Measurements from ENCODE around the gene IRF6.

The IRF6 gene

GRCh38 chr1:209784265-209785169 is 21.4 kb downstream of the IRF6 start, which contains the start of gene C1orf74:
Gene C1orf74 (minus strand): TSS chr1:209784559. CDS start chr1:209783634, 925 bp downstream.
- Histone ChIP-seq H3K27ac (ENCODE audit: insufficient read depth in 1 of 2, low read depth in 1 of 2, low read length in 2 of 2, poor library complexity in 1 of 2, severe bottlenecking in 2 of 2) (peak within 1 kb of the TSS; percentile 52 to 86), H3K9me3 (ENCODE audit: control extremely low read depth in 1 of 5, control insufficient read depth in 4 of 5, insufficient read depth in 2 of 5, low read depth in 1 of 5, low read length in 4 of 5) (no peaks in the 10 kb centered on the region), H3K36me3 (ENCODE audit: control insufficient read depth in 4 of 4, insufficient read depth in 4 of 4, low read length in 3 of 4) (peaks cover 6 to 34% (median 18%) of the 10 kb centered on the region in 4 experiments), H3K4me3 (ENCODE audit: control insufficient read depth in 1 of 7, extremely low read depth in 1 of 7, insufficient read depth in 4 of 7, low read depth in 2 of 7, low read length in 6 of 7) (peak within 1 kb of the TSS; percentile 68 to 98 (median 82)), H3K4me1 (ENCODE audit: control extremely low read depth in 1 of 4, control insufficient read depth in 4 of 4, insufficient read depth in 4 of 4, low read length in 3 of 4) (peaks cover 6 to 18% (median 11%) of the 10 kb centered on the region in 4 experiments), H3K27me3 (replicated peaks in 2 of 5; ENCODE audit: control insufficient read depth in 4 of 5, insufficient read depth in 5 of 5, low read length in 4 of 5) (peaks cover 0 to 5% (median 0%) of the 10 kb centered on the region in 5 experiments)
- CTCF ChIA-PET, result interaction anchor here (0.7 to 1.6 kb wide), 6 partner anchors 10 to 43 kb away, joined by 3 to 4 read pairs (median 3); partner anchors contain the start of gene UTP25
- under 1% methylated on average over 37 of the region's 48 CpGs for WGBS (ENCODE audit: insufficient coverage)
- DNase-seq, result peak; percentile 98
- POLR2A ChIA-PET, result no interaction called here

GRCh38 chr1:209783386-209783785 is 22.6 kb downstream of the IRF6 start:
- H3K9me3 ChIP-seq (ENCODE audit: control extremely low read depth in 1 of 5, control insufficient read depth in 4 of 5, insufficient read depth in 2 of 5, low read depth in 1 of 5, low read length in 4 of 5), result no peaks in the 10 kb centered on the region
- peaks cover 0 to 5% (median 0%) of the 10 kb centered on the region in 5 experiments for H3K27me3 ChIP-seq (replicated peaks in 2 of 5; ENCODE audit: control insufficient read depth in 4 of 5, insufficient read depth in 5 of 5, low read length in 4 of 5)
- peaks cover 6 to 45% (median 29%) of the 10 kb centered on the region in 4 experiments for H3K36me3 ChIP-seq (ENCODE audit: control insufficient read depth in 4 of 4, insufficient read depth in 4 of 4, low read length in 3 of 4)
- H3K4me3 ChIP-seq (ENCODE audit: control insufficient read depth in 1 of 7, extremely low read depth in 1 of 7, insufficient read depth in 4 of 7, low read depth in 2 of 7, low read length in 6 of 7), result peak overlapping the region in 5 of 7 experiments; percentile 78 to 98 (median 82)
- 89% methylated on average over 6 of the region's 6 CpGs for WGBS (ENCODE audit: insufficient coverage)
- no peak for DNase-seq
- H3K27ac ChIP-seq (ENCODE audit: insufficient read depth in 1 of 2, low read depth in 1 of 2, low read length in 2 of 2, poor library complexity in 1 of 2, severe bottlenecking in 2 of 2), result no peak overlapping the region
- POLR2A ChIA-PET, result no interaction called here
- peaks cover 6 to 18% (median 11%) of the 10 kb centered on the region in 4 experiments for H3K4me1 ChIP-seq (ENCODE audit: control extremely low read depth in 1 of 4, control insufficient read depth in 4 of 4, insufficient read depth in 4 of 4, low read length in 3 of 4)
- CTCF ChIA-PET, result interaction anchor here (1.3 kb wide), 1 partner anchor 36 kb away, joined by 4 read pairs; no protein-coding TSS in a partner anchor

GRCh38 chr1:209780268-209780667 is 25.7 kb downstream of the IRF6 start:
- H3K36me3 ChIP-seq (ENCODE audit: control insufficient read depth in 4 of 4, insufficient read depth in 4 of 4, low read length in 3 of 4), result peaks cover 24 to 73% (median 51%) of the 10 kb centered on the region in 4 experiments
- peaks cover 6 to 18% (median 11%) of the 10 kb centered on the region in 4 experiments for H3K4me1 ChIP-seq (ENCODE audit: control extremely low read depth in 1 of 4, control insufficient read depth in 4 of 4, insufficient read depth in 4 of 4, low read length in 3 of 4)
- no peak overlapping the region for H3K4me3 ChIP-seq (ENCODE audit: control insufficient read depth in 1 of 7, extremely low read depth in 1 of 7, insufficient read depth in 4 of 7, low read depth in 2 of 7, low read length in 6 of 7)
- ChIA-PET CTCF (interaction anchor here (1.0 to 1.3 kb wide), 3 partner anchors 12 to 86 kb away, joined by 3 to 4 read pairs (median 4); no protein-coding TSS in a partner anchor), POLR2A (interaction anchor here (0.9 kb wide), 1 partner anchor 12 kb away, joined by 3 read pairs; no protein-coding TSS in a partner anchor)
- no peaks in the 10 kb centered on the region for H3K27me3 ChIP-seq (replicated peaks in 2 of 5; ENCODE audit: control insufficient read depth in 4 of 5, insufficient read depth in 5 of 5, low read length in 4 of 5)
- 100% methylated on average over 2 of the region's 4 CpGs for WGBS (ENCODE audit: insufficient coverage)
- no peak for DNase-seq
- no peak overlapping the region for H3K27ac ChIP-seq (ENCODE audit: insufficient read depth in 1 of 2, low read depth in 1 of 2, low read length in 2 of 2, poor library complexity in 1 of 2, severe bottlenecking in 2 of 2)
- H3K9me3 ChIP-seq (ENCODE audit: control extremely low read depth in 1 of 5, control insufficient read depth in 4 of 5, insufficient read depth in 2 of 5, low read depth in 1 of 5, low read length in 4 of 5), result no peaks in the 10 kb centered on the region

- no peak for DNase-seq
- Histone ChIP-seq H3K9me3 (ENCODE audit: control extremely low read depth in 1 of 5, control insufficient read depth in 4 of 5, insufficient read depth in 2 of 5, low read depth in 1 of 5, low read length in 4 of 5) (no peaks in the 10 kb centered on the region), H3K4me3 (ENCODE audit: control insufficient read depth in 1 of 7, extremely low read depth in 1 of 7, insufficient read depth in 4 of 7, low read depth in 2 of 7, low read length in 6 of 7) (no peak overlapping the region), H3K27me3 (replicated peaks in 2 of 5; ENCODE audit: control insufficient read depth in 4 of 5, insufficient read depth in 5 of 5, low read length in 4 of 5) (no peaks in the 10 kb centered on the region), H3K4me1 (ENCODE audit: control extremely low read depth in 1 of 4, control insufficient read depth in 4 of 4, insufficient read depth in 4 of 4, low read length in 3 of 4) (peaks cover 0 to 2% (median under 1%) of the 10 kb centered on the region in 4 experiments), H3K36me3 (ENCODE audit: control insufficient read depth in 4 of 4, insufficient read depth in 4 of 4, low read length in 3 of 4) (peaks cover 30 to 86% (median 62%) of the 10 kb centered on the region in 4 experiments), H3K27ac (ENCODE audit: insufficient read depth in 1 of 2, low read depth in 1 of 2, low read length in 2 of 2, poor library complexity in 1 of 2, severe bottlenecking in 2 of 2) (no peak overlapping the region)
- WGBS (ENCODE audit: insufficient coverage), result no CpG with 5 or more reads among the region's 1 CpG
- ChIA-PET POLR2A (no interaction called here), CTCF (interaction anchor here (0.8 to 1.0 kb wide), 2 partner anchors 8 to 10 kb away, joined by 3 read pairs; no protein-coding TSS in a partner anchor)
These were observed 27.8 kb downstream of the IRF6 start for GRCh38 chr1:209778102-209778501.

GRCh38 chr1:209777587-209777986 is 28.4 kb downstream of the IRF6 start:
- Histone ChIP-seq H3K4me3 (ENCODE audit: control insufficient read depth in 1 of 7, extremely low read depth in 1 of 7, insufficient read depth in 4 of 7, low read depth in 2 of 7, low read length in 6 of 7) (no peak overlapping the region), H3K27ac (ENCODE audit: insufficient read depth in 1 of 2, low read depth in 1 of 2, low read length in 2 of 2, poor library complexity in 1 of 2, severe bottlenecking in 2 of 2) (no peak overlapping the region), H3K36me3 (ENCODE audit: control insufficient read depth in 4 of 4, insufficient read depth in 4 of 4, low read length in 3 of 4) (peaks cover 30 to 87% (median 63%) of the 10 kb centered on the region in 4 experiments), H3K4me1 (ENCODE audit: control extremely low read depth in 1 of 4, control insufficient read depth in 4 of 4, insufficient read depth in 4 of 4, low read length in 3 of 4) (peaks cover 0 to 2% (median under 1%) of the 10 kb centered on the region in 4 experiments), H3K27me3 (replicated peaks in 2 of 5; ENCODE audit: control insufficient read depth in 4 of 5, insufficient read depth in 5 of 5, low read length in 4 of 5) (no peaks in the 10 kb centered on the region), H3K9me3 (ENCODE audit: control extremely low read depth in 1 of 5, control insufficient read depth in 4 of 5, insufficient read depth in 2 of 5, low read depth in 1 of 5, low read length in 4 of 5) (no peaks in the 10 kb centered on the region)
- ChIA-PET POLR2A (no interaction called here), CTCF (no interaction called here)
- DNase-seq, result no peak
- WGBS (ENCODE audit: insufficient coverage), result 100% methylated on average over 2 of the region's 2 CpGs

GRCh38 chr1:209775678-209776077 is 30.3 kb downstream of the IRF6 start:
- H3K27me3 ChIP-seq (replicated peaks in 2 of 5; ENCODE audit: control insufficient read depth in 4 of 5, insufficient read depth in 5 of 5, low read length in 4 of 5), result no peaks in the 10 kb centered on the region
- H3K27ac ChIP-seq (ENCODE audit: insufficient read depth in 1 of 2, low read depth in 1 of 2, low read length in 2 of 2, poor library complexity in 1 of 2, severe bottlenecking in 2 of 2), result no peak overlapping the region
- 100% methylated on average over 1 of the region's 2 CpGs for WGBS (ENCODE audit: insufficient coverage)
- H3K4me3 ChIP-seq (ENCODE audit: control insufficient read depth in 1 of 7, extremely low read depth in 1 of 7, insufficient read depth in 4 of 7, low read depth in 2 of 7, low read length in 6 of 7), result no peak overlapping the region
- POLR2A ChIA-PET, result no interaction called here
- peaks cover 28 to 70% (median 53%) of the 10 kb centered on the region in 4 experiments for H3K36me3 ChIP-seq (ENCODE audit: control insufficient read depth in 4 of 4, insufficient read depth in 4 of 4, low read length in 3 of 4)
- CTCF ChIA-PET, result no interaction called here
- H3K4me1 ChIP-seq (ENCODE audit: control extremely low read depth in 1 of 4, control insufficient read depth in 4 of 4, insufficient read depth in 4 of 4, low read length in 3 of 4), result peaks cover 0 to 20% (median 12%) of the 10 kb centered on the region in 4 experiments
- H3K9me3 ChIP-seq (ENCODE audit: control extremely low read depth in 1 of 5, control insufficient read depth in 4 of 5, insufficient read depth in 2 of 5, low read depth in 1 of 5, low read length in 4 of 5), result no peaks in the 10 kb centered on the region
- DNase-seq, result no peak

Measured in common myeloid progenitor, CD34-positive (primary cell).